RWPE2 (cell line): ENCODE measurements around the gene KCNJ1.

ENCODE experiments used
- ATAC-seq: fragments of 200-7000 bp; cut with Tn5 transposase; 3 replicates; pipeline ENCODE4 v1.9.1; 2021; ENCODE audit warnings: low read depth
- DNase-seq: peaks from one replicate; pipeline ENCODE4 v3.0.0-alpha.2; 2020; ENCODE audit warnings: low spot score
- H3K27ac ChIP-seq: fragments of 450-650 bp; 2 replicates; pipeline ENCODE4 v1.5.1; 2017; ENCODE audit warnings: mild to moderate bottlenecking; ENCODE audit not compliant: poor library complexity, severe bottlenecking
- H3K27me3 ChIP-seq: fragments of 250-450 bp; sonication (Bioruptor Pico); 2 replicates; pipeline ENCODE4 v1.5.1; 2021; ENCODE audit warnings: mild to moderate bottlenecking, moderate library complexity; ENCODE audit not compliant: insufficient read depth, poor library complexity, severe bottlenecking
- H3K36me3 ChIP-seq: fragments of 250-450 bp; sonication (Bioruptor Pico); 2 replicates; pipeline ENCODE4 v1.5.1; 2020; ENCODE audit warnings: low read depth, mild to moderate bottlenecking, moderate library complexity
- H3K4me1 ChIP-seq: fragments of 250-450 bp; sonication (Bioruptor Pico); 2 replicates; pipeline ENCODE4 v1.5.1; 2021; ENCODE audit warnings: mild to moderate bottlenecking, moderate library complexity; ENCODE audit not compliant: insufficient read depth, poor library complexity, severe bottlenecking
- H3K4me3 ChIP-seq: fragments of 250-450 bp; sonication (Bioruptor Pico); 2 replicates; pipeline ENCODE4 v1.5.1; 2021; ENCODE audit warnings: mild to moderate bottlenecking, moderate library complexity; ENCODE audit not compliant: severe bottlenecking
- H3K9me3 ChIP-seq: fragments of 250-450 bp; sonication (Bioruptor Pico); 2 replicates; pipeline ENCODE4 v1.5.1; 2021; ENCODE audit warnings: mild to moderate bottlenecking, moderate library complexity; ENCODE audit not compliant: severe bottlenecking
- TF ChIP-seq, protein P1 (sequence below): fragments of 450-650 bp; IDR thresholded peaks from one replicate; pipeline ENCODE4 v1.5.1; 2017; ENCODE audit warnings: mild to moderate bottlenecking, moderate library complexity; ENCODE audit not compliant: poor library complexity, severe bottlenecking

Gene KCNJ1

DNA sequence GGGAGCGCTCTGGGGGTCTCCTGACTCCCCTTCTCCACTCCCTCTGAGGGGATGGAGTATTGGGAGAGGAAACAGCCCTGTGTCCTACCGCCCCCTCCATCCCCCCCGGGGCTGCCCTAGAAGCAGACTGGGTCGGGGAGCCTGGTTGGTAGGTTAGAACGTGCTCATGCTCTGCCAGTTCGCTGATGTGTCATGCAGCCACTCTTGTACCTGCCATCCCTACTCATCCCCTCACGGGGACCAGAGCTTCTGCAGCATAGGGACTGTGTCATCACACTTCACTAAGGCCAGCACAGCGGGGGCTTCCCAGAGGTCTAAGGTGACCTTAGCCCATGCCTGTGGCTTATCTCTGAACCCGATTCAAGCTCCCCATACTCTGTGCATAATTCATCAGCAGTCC is 4.7 kb downstream of the KCNJ1 start:
- ATAC-seq (no peak), DNase-seq (no peak)
- H3K27ac ChIP-seq, result peak overlapping the region; percentile 44
- TF ChIP-seq, protein P1, sequence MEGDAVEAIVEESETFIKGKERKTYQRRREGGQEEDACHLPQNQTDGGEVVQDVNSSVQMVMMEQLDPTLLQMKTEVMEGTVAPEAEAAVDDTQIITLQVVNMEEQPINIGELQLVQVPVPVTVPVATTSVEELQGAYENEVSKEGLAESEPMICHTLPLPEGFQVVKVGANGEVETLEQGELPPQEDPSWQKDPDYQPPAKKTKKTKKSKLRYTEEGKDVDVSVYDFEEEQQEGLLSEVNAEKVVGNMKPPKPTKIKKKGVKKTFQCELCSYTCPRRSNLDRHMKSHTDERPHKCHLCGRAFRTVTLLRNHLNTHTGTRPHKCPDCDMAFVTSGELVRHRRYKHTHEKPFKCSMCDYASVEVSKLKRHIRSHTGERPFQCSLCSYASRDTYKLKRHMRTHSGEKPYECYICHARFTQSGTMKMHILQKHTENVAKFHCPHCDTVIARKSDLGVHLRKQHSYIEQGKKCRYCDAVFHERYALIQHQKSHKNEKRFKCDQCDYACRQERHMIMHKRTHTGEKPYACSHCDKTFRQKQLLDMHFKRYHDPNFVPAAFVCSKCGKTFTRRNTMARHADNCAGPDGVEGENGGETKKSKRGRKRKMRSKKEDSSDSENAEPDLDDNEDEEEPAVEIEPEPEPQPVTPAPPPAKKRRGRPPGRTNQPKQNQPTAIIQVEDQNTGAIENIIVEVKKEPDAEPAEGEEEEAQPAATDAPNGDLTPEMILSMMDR, result no peak
- H3K36me3 ChIP-seq, result no peaks in the 10 kb centered on the region
- no peaks in the 10 kb centered on the region for H3K9me3 ChIP-seq
- H3K4me3 ChIP-seq, result no peak overlapping the region
- H3K4me1 ChIP-seq, result peaks cover 12% of the 10 kb centered on the region
- no peaks in the 10 kb centered on the region for H3K27me3 ChIP-seq

DNA sequence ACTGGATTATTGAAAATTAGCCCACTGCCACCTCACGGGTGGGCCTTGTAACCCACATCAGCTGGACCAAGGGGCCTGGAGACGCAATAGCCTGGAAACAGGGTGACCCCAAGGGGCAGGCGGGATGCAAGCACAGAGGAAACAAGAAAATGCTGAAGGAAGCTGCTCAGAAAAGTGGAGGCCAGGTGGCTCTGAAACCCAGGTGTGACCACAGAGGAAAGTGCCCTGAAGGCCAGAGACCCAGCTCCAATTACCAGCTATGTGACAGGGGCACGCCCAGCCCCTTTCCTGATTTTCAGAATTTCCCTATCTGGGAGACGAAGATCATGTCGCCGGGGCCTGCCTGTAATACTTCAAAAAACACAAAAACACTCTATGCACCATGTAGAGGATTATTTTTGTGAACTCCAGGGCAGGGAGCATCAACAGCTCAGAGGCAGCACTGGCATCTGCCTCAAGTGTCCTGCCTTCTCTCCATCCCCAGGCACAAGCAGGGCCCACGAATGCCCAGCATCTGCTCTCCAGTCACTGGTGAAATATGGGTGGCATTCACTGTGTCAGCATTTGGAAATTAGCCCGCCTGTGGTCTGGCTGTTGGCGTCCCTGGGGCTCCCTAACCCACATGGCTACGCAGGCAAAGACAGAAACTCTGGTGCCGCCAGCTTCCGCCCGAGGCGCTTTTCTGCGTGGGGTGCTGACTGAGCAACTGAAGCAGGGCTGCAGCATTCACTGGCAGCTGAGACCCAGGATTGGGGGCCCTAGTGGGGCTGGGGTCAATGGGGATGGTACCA is 6.3 kb downstream of the KCNJ1 start:
- no peak for ATAC-seq
- H3K4me1 ChIP-seq, result peaks cover 12% of the 10 kb centered on the region
- TF ChIP-seq, protein P1, result no peak
- no peaks in the 10 kb centered on the region for H3K27me3 ChIP-seq
- H3K36me3 ChIP-seq, result no peaks in the 10 kb centered on the region
- no peaks in the 10 kb centered on the region for H3K9me3 ChIP-seq
- H3K27ac ChIP-seq, result no peak overlapping the region
- H3K4me3 ChIP-seq, result no peak overlapping the region
- no peak for DNase-seq

DNA sequence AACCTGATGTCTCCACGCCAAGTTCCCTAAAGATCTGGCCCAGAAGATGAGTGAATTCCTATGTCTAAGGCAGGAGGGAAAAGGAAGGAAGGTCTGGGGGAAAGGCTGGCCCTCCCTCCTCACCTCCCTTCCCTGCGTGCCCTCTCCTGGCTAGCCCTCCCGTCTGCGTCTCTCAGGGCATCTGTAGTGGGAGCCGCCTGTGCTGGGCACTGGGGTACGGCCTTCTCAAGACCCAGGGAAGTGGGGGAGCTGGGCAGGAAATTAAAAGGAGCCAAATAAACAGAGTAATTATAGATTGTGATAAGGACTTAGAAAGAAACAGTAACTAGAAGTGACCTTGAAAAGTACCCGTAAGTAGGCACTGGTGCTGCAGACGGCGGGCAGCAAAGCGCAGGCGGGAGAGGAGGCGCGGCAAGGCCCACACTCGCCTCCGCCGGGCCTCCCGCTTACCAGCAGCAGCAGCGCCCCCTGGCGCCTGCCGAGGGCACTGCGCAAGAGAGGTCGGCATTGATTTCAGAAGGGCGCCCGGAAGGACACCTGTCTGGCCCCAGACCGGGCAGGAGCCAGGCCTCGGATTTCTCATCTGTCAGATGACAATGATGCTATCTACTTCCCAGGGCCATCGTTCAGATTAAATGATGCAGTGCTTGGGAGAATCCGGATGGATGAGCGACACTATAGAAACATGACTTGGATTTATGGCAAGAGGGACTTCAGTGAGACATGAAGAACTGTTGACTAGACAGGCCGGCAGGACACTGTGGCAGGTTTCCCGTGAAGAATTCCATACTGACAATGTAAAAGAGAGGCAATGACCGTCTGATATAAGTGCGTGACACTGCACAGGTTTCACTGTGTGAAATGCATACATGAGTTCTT is 7.3 kb downstream of the KCNJ1 start:
- no peak for DNase-seq
- no peaks in the 10 kb centered on the region for H3K9me3 ChIP-seq
- peaks cover 12% of the 10 kb centered on the region for H3K4me1 ChIP-seq
- H3K36me3 ChIP-seq, result no peaks in the 10 kb centered on the region
- H3K4me3 ChIP-seq, result no peak overlapping the region
- TF ChIP-seq, protein P1, result peak; percentile 85
- no peak overlapping the region for H3K27ac ChIP-seq
- 0 out of 3 replicates have a peak, but pooled peaks have one; percentile 10 for ATAC-seq
- no peaks in the 10 kb centered on the region for H3K27me3 ChIP-seq

DNA sequence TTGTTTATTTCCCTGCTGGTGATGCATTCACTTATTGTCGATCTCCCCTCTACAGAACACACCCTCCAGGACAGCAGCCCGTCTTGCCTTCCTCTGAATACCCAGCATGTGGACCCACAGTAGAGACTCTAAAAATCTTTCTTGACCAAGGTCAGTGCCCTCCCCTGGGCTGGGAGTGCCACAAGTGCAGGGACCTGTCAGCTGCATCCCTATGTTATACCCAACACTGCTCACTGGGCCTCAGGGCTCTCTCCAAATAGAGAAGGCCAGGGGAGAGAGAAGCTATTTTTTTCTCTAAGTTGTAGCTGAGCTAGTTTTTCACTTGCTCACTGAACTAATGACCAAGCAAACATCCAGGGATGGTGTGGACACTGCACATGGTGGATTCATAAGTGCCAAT is 9.8 kb downstream of the KCNJ1 start:
- ATAC-seq (no peak), DNase-seq (no peak)
- Histone ChIP-seq H3K4me1 (no peaks in the 10 kb centered on the region), H3K9me3 (no peaks in the 10 kb centered on the region), H3K36me3 (no peaks in the 10 kb centered on the region), H3K4me3 (no peak overlapping the region), H3K27me3 (no peaks in the 10 kb centered on the region), H3K27ac (no peak overlapping the region)
- TF ChIP-seq, protein P1, result no peak
